ENCODE results near the gene SAT1. TPM values are rescaled to one million over a fixed set of nuclear protein-coding genes. Genes with fewer than 3 reads are reported as not detected.
"Not testable (repeated sequence)": the region's sequence is repeated elsewhere in the genome, so short reads cannot be mapped to it uniquely, and the experiment has no call there.

Gene SAT1
- total RNA-seq, 1 donor from 2014 or later = 88.9 TPM

- ATAC-seq (ENCODE audit: low read depth) (peak; percentile 90), DNase-seq (peak; percentile 66)
- Mint-ChIP-seq H3K36me3 (ENCODE audit: low read depth) (peaks cover 5% of the 10 kb centered on the region), H3K4me3 (peak within 1 kb of the TSS; percentile 92), H3K27ac (peak within 1 kb of the TSS; percentile 92), H3K27me3 (no peaks in the 10 kb centered on the region), H3K4me1 (peaks cover 34% of the 10 kb centered on the region), H3K9me3 (no peaks in the 10 kb centered on the region)
- ChIA-PET POLR2A (interaction anchor here (0.5 to 2.9 kb wide), 14 partner anchors 9 to 1603 kb away, joined by 3 to 57 read pairs (median 4); partner anchors contain the start of genes APOO, CXorf58, EIF2S3 and SAT1), CTCF (interaction anchor here (0.6 to 1.3 kb wide), 3 partner anchors 17 to 159 kb away, joined by 3 to 9 read pairs (median 3); no protein-coding TSS in a partner anchor)
- intact Hi-C loops (cut with micrococcal nuclease) = loop anchor here (1.0 to 5.0 kb wide), 8 partner anchors 11 to 424 kb away; partner anchors contain the start of genes APOO, EIF2S3 and SAT1
- no peak for TF ChIP-seq CTCF (IDR thresholded peaks at IDR 0.05)
These were observed 40.0 kb upstream of the SAT1 start, which contains the start of gene ACOT9 for GRCh38 chrX:23742697-23743622. ACOT9 (minus strand) TSS chrX:23743276; CDS start chrX:23743144, 132 bp downstream.

- H3K9me3 Mint-ChIP-seq; H3K36me3 Mint-ChIP-seq (ENCODE audit: low read depth); DNase-seq; ATAC-seq (ENCODE audit: low read depth); H3K27me3 Mint-ChIP-seq: not testable (repeated sequence)
- Mint-ChIP-seq H3K4me1 (peaks cover 34% of the 10 kb centered on the region), H3K4me3 (peak overlapping the region; percentile 92), H3K27ac (peak overlapping the region; percentile 85)
- ChIA-PET CTCF (interaction anchor here (0.6 to 1.3 kb wide), 2 partner anchors 16 to 158 kb away, joined by 3 to 9 read pairs; no protein-coding TSS in a partner anchor), POLR2A (interaction anchor here (0.6 to 2.9 kb wide), 11 partner anchors 10 to 311 kb away, joined by 3 to 57 read pairs (median 4); partner anchors contain the start of genes APOO, CXorf58, EIF2S3 and SAT1)
- intact Hi-C loops (cut with micrococcal nuclease) = loop anchor here (1.0 to 5.0 kb wide), 7 partner anchors 11 to 424 kb away; partner anchors contain the start of genes APOO and EIF2S3
These were observed 39.4 kb upstream of the SAT1 start for GRCh38 chrX:23743623-23743971.

GRCh38 chrX:23745786-23746185 is 37.2 kb upstream of the SAT1 start:
- Mint-ChIP-seq H3K4me3 (peak overlapping the region; percentile 15), H3K9me3 (no peaks in the 10 kb centered on the region), H3K4me1 (peaks cover 30% of the 10 kb centered on the region), H3K36me3 (ENCODE audit: low read depth) (peaks cover 5% of the 10 kb centered on the region), H3K27me3 (no peaks in the 10 kb centered on the region), H3K27ac (peak overlapping the region; percentile 63)
- DNase-seq = no peak
- intact Hi-C loops (cut with micrococcal nuclease) = no loop called here
- ChIA-PET CTCF (no interaction called here), POLR2A (interaction anchor here (0.7 kb wide), 1 partner anchor 311 kb away, joined by 7 read pairs; no protein-coding TSS in a partner anchor)
- TF ChIP-seq CTCF (IDR thresholded peaks at IDR 0.05) = no peak
- ATAC-seq (ENCODE audit: low read depth) = no peak

GRCh38 chrX:23749129-23749528 is 33.8 kb upstream of the SAT1 start:
- DNase-seq = no peak
- POLR2A ChIA-PET = no interaction called here
- intact Hi-C loops (cut with micrococcal nuclease) = no loop called here
- Mint-ChIP-seq H3K9me3 (no peaks in the 10 kb centered on the region), H3K27me3 (no peaks in the 10 kb centered on the region), H3K36me3 (ENCODE audit: low read depth) (no peaks in the 10 kb centered on the region), H3K4me1 (peaks cover 11% of the 10 kb centered on the region), H3K4me3 (no peak overlapping the region), H3K27ac (no peak overlapping the region)
- no peak for ATAC-seq (ENCODE audit: low read depth)
- no peak for TF ChIP-seq CTCF (IDR thresholded peaks at IDR 0.05)
- CTCF ChIA-PET = interaction anchor here (1.1 kb wide), 1 partner anchor 153 kb away, joined by 4 read pairs; no protein-coding TSS in a partner anchor

GRCh38 chrX:23749576-23749975 is 33.4 kb upstream of the SAT1 start:
- intact Hi-C loops (cut with micrococcal nuclease) = no loop called here
- Mint-ChIP-seq H3K4me1 (peaks cover 9% of the 10 kb centered on the region), H3K27ac (no peak overlapping the region), H3K27me3 (no peaks in the 10 kb centered on the region), H3K9me3 (no peaks in the 10 kb centered on the region), H3K4me3 (no peak overlapping the region), H3K36me3 (ENCODE audit: low read depth) (no peaks in the 10 kb centered on the region)
- DNase-seq (no peak), ATAC-seq (ENCODE audit: low read depth) (no peak)
- no peak for TF ChIP-seq CTCF (IDR thresholded peaks at IDR 0.05)
- ChIA-PET POLR2A (no interaction called here), CTCF (no interaction called here)

Measured in activated B cell treated with CpG ODN at 0.5 μM for 24 hours (primary cell).